Activated gamma-delta T cell treated with anti-CD3 and anti-CD28 coated beads, Interleukin-2, amount 50 U/mL, for 16 hours (primary cell): Measurements from ENCODE around the gene ZMYND12.

Experiments
- DNase-seq: peaks from one replicate; pipeline ENCODE4 v3.0.0-alpha.2; 2020; ENCODE audit warnings: low read depth

Gene ZMYND12

DNA sequence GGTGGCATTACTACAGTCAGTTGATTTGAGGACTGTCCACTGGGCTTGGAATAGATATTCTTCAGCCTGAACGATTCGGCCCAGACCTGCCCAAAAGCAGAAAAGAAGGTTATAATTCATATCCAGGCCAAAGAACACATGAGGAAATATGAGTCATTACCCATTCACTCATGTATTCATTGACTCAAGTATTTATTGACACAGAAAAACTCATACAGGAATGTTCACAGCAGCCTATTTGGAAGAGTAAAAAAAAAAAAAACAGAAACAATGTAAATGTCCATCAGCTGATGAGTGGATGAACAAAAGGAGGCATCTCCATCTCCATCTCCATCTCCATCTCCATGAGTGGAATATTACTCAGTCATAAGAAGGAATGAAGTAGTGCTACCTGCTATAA lies 15.9 kb downstream of the ZMYND12 start:
- no peak for DNase-seq

DNA sequence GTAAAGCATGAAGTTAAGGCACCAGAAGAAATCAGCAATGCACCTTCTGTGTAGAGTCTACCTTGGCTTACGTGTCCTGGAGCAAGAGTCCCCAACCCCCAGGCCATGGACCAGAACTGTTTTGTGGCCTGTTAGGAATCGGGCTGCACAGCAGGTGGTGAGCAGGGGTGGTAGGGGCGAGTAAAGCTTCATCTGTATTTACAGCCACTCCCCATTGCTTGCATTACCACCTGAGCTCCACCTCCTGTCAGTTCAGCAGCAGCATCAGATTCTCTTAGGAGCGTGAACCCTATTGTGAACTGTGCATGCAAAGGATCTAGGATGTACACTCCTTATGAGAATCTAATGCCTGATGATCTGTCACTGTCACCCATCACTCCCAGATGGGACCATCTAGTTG lies 21.5 kb downstream of the ZMYND12 start:
- no peak for DNase-seq

DNA sequence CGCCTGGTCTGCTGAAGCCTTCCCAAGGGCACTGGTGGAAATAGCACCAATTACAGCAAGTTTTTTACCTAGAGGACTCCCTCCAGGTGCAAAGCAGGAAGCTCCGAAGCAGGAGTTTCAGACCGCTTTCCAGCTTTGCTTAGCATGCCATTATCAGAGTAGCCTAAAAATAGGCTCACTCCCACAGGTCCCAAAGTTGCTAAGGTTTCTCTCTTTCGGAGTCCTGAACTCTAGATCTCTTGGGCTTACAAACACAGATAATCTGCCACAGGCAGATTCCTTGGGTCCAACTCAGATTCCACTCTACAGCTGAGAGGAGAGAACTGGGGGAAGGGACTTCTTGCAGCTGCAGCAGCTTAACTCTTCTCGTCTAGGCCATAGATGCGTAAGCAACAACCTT lies 22.5 kb downstream of the ZMYND12 start:
- no peak for DNase-seq

DNA sequence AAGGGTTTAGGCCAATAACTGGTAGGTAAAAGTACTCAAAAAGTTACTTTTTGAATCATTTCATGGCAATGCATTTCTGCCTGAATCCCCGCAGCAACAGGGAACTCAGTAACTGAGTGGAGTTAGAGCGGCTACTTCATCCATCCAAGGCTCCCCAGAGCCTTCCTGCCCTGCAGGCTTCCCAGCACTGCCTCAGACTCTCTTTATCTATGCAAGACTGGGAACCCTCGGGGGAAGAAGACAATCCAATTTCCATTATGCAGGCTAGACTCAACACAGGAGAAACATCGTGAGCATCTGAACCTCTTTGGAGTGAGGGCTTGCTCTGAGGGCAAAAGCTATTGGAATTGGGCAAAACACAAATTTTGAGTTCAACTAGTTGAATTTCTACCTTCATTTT lies 23.1 kb downstream of the ZMYND12 start:
- no peak for DNase-seq

DNA sequence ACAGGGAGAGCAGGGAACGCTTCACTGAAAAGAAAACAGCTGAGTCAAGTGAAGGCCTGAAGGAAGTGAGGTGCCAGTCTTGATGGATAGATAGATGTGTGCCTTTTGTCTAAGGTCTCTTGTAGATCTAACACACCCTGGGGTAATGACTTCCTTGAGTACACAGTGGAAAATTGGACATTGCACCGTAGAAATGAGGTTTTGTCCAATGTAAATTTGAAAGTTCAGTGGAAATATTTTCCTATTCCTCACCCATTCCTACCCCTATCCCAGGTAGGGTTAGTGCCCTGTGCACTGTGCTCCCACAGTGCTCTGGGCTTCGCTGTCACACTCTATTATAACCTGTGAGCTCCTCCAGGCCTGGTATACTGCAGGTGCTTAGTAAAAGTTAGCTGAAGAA lies 24.3 kb downstream of the ZMYND12 start:
- DNase-seq = no peak

DNA sequence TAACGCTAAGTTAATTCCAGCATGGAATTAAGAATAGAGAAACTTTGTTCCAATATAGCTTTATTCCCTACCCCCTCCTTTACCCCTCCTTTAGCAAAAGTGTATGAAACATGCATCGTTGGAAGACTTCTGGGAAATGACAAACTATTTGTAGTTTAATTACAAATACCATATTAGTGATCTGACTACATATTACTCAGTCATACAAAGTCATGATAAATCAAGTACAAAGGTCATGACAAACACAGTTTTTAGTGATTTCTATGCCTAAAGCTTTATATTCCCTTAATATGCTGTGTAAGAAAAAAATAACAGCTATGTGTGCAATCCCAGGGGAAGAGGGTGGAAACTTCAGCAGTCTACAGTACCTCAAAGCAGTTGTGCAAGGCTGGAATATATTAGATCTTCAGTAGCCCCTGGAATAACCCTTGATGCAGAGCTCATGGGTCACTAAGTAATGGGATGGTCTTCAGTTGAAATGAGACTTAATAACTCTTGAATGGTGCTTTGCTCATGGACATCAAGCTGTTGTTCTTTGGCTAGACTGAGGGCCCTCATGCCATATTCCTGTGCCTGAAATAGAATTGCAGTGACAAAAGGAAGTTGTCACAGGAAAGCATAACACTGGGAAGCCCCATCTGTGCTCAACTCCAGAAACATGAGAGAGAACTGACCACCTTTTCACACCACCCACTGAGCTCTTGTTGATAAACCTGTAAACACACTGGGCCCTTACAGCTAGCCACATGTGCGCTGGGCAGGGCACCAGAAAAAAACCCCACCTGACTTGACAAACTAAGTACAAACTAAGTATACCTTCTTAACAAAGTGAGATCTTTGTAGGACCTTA lies 25.3 kb downstream of the ZMYND12 start:
- no peak for DNase-seq

DNA sequence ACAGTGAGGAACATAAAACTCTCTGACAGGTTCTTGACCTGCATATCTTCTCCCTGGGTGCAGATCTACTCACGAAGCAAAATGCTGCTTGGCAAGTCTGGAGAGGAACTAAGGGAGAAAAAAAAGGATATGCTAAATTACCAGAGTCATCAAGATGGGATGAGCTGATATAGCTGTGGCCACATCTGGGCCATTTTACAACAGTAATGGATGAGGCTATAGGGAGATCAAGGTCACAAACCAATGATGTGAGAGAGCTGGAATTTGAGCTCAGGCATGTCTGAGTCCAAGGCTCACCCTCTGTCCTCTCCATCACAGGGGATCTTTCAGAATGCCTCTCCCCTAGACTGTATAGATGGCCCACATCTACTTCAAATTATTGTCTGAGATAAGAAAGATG lies 26.2 kb downstream of the ZMYND12 start:
- no peak for DNase-seq

DNA sequence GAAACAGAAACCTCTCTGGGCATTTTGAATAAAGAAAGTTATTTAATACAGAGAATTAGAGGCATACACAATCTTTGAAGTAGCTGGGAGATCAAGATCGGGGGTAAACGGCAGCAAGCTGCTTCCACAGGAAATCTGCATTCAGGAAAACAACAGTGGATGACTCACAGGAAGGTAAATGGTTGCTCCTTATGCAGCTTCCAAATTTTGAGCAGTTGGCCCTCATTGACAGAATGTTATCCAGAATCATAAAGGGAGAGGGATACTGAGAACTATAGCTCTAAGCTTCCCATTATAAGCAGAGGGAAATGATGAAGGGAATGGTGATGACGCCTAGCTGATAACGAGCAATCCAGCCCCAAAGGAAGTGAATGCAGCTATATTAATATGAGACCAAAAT lies 28.6 kb downstream of the ZMYND12 start:
- DNase-seq = no peak

DNA sequence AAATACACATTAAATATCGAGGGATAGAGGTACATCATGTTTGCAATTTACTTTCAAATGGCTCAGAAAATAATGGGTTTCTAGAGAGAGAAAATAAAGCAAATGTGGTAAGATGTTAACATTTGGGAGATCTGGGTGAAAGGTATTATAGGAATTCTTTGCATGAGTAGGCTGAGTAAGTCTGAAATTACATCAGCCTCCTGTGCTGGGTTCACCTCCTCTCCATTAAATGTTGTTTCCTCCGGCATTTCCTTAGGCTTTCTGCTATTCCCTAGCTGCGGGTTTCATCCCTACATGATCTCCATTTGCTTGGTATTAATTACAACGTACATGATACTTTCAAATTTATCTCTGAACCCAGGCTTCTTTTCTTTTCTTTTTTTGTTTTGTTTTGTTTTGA lies 31.6 kb downstream of the ZMYND12 start:
- DNase-seq = no peak

DNA sequence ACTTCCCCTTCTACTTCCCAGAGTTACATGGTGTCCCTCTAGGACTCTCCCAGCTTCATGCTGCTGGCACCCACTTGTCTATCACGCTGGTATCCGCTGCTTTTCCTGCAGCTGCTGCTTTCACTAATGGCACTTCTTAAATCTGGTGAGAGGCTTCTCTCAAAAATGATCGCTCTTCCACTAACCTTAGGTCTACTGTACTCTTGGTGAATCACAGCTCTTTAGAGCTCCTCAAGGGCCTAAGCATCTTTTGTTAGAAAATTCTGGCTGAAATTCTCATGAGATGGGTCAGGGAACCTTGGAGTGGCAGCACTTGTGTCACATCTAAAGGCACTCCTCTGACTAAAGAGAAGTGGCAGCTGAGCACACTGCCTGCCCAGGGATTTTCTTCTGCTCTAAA lies 32.1 kb downstream of the ZMYND12 start:
- DNase-seq = no peak

DNA sequence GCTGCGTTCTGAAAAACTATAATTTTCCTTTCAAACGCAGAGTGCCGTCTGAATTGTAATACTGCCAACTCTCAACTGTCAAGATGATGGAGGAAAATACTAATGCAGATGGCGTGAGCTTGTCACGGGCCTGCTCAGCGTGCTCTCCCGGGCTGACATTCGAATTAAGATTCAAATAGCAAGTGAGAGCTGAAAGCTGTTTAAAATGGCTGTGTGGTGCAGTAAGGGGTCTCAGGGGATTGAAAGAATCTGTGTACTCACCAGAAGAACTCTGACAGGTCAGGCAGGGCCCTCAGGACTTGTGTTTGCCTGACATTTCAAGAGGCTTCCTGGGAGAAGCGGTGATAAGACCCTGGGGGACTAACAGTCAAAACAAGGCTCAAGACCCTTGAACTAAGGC lies 33.1 kb downstream of the ZMYND12 start:
- no peak for DNase-seq

DNA sequence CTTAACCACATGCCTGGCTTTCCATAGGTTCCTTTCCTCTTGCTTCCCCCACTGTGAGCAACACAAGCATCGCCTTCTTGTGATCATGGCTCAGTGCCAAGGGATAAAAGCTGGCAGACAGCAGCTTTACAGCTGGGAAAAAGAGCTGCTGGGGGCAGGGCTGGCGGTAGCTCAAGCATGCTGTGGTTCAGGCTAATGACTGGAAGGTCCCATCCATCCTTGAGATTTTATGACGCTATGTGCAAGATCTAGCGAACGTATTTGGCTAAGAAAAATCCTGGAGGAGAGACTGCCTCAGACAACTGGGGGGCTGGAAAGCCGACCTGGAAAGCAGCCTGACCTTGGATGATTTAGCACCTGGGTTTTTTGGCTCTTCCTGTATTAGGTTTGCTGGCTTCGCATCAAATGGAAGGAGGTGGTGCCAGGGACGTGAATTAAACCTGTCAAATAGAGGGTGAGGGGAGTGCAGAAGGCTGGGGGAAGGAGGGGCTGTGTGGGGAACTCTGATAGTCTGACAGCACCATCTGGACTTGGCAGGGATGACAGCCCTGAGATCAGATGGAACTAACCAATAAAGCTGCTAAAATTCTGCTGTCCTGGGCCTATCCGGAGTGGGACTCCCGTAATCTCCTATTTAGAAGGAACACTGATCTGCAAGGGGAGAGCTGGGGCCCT lies 34.8 kb downstream of the ZMYND12 start:
- DNase-seq = no peak

DNA sequence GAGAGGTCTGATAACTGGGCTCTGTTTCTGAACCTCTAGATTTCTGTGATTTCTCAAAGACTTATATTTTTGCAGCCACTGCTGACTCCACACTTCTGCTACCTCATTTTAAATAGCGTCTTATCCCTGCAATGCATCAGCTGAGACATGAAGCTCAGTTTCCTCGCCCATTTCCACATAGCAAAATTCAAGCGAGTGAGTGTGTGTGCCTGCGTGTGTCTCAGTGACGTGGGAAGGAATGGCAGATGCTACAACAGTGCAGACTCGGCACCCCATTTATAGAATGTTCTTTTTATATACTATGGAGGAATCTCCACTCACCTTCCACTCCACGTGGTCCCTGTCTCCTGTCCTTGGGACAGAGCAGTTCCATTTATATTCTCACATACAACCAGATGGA lies 35.7 kb downstream of the ZMYND12 start:
- DNase-seq = no peak

DNA sequence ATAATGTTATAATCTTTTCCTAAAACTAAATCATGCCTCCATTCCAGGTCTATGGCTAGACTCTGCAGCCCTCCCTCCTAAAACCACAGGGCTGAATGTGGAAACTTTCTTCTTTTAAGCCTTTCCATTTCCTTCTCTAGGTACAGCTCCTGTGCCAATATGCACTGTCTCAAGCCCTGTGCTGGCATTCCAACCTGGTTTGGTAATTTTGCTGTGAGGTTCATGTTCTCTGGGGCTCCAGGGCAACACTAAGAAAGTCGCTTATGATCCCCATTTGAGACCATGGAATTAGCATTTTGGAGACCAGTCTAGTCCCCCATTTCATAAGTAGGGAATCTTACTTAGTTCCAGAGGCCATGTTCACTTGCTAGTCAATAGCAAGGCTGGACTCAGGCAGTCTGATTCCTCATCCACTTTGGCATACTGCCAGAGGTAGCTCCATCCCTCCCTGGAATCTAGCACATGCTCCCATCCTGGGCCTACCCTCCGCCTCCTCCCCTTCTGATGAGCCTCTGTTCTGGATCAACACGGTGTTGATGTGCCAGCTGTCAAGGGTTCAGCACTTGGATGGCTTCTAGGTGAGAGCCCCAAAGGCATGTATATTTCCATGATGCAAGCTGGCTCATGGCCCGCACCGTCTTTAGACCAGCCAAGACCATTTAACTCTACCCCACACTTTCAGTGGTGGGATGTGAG lies 36.5 kb downstream of the ZMYND12 start:
- DNase-seq = no peak

DNA sequence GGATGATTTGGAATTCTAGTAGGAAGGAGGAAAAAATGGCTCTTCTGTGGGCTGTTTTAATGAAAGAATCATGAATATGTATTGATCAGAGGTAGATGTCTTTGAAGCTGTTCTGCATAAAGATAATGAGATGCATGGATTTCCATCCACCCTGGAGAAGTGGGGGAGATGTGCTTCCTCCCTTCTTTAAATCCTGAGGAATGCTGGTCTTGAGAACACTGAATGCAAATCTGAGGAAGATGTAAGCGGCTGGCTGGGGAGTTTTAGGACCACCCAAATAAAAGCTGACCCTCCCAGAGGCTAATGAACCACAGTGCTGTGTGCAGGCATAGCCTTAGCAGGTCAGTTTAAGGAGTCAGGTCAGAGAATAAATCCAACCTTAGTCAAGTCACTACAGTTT lies 37.3 kb downstream of the ZMYND12 start:
- no peak for DNase-seq

DNA sequence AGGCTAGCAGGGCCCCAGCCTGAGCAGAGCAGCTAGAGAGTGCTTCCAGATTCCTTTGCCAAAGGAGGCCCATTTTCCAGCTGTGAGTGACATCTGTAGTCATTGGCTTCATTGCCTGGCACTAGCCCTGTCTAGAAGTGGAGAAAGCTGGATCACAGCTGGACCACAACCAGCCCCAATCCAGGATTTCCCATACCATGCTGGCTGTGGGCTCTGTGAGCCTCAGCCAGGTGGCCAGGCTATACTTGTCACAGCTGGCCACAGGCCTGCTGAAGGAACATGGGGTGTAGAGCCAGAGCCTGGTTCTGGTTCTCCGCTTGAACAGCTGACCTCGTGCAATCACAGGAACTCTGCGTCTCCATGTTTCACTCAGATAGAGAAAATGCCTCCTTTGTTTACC lies 38.7 kb downstream of the ZMYND12 start:
- DNase-seq = no peak

DNA sequence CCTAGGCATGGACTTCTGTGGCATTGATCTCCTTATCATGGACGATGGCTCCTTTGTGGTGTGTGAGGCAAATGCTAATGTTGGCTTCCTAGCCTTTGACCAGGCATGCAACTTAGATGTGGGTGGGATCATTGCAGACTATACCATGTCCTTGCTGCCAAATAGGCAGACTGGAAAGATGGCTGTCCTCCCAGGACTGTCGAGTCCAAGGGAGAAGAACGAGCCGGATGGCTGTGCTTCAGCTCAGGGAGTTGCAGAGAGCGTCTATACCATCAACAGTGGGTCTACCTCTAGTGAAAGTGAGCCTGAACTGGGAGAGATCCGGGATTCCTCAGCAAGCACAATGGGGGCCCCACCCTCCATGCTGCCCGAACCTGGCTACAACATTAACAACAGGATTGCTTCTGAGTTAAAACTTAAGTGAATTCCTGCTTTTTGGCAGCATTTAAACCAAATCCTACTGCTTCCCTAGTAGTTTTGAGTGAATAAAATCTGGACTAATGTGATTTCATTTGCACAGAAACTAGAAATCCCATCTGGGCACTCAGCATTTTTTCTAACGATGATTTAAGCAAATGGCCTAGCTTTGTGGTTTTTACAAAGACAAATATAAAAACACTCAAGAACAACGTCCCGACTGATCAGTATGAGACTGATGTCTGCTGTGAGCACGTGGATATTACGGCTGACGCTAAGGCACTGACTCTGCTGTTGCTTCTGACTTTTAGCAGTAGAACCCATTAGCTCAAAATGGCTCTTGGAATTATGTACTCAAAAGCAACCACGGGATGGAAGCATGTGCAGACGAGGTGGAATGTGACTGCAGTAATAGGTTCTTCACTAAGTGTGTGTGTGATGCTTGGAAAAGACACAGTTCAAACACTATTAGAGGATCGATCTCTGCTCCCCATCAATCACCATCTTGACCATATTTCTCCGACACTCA lies 41.0 kb downstream of the ZMYND12 start:
- DNase-seq = no peak

DNA sequence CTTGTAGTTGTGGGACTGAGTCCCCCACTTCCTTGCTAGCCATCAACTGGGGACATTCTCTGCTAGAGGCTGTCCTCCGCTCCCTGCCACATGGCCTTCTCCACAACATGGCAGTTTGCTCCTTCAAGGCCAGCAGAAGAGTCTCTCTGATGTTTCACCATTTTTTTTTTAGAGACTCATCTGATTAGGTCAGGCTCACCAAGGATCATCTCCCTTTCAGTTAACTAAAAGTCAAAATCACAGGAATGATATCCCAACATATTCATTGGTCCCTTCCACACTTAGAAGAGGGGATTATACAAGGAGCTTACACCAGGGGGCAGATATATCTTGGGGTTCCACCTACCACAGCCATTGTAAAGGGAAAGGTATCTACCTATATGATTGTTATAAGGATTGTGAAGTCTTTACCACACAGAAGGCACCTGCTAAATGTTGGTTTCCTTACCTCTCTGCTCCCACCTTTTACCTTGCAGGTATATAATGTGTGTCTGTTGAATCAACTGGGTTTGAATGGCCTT lies 51.9 kb downstream of the ZMYND12 start:
- no peak for DNase-seq

DNA sequence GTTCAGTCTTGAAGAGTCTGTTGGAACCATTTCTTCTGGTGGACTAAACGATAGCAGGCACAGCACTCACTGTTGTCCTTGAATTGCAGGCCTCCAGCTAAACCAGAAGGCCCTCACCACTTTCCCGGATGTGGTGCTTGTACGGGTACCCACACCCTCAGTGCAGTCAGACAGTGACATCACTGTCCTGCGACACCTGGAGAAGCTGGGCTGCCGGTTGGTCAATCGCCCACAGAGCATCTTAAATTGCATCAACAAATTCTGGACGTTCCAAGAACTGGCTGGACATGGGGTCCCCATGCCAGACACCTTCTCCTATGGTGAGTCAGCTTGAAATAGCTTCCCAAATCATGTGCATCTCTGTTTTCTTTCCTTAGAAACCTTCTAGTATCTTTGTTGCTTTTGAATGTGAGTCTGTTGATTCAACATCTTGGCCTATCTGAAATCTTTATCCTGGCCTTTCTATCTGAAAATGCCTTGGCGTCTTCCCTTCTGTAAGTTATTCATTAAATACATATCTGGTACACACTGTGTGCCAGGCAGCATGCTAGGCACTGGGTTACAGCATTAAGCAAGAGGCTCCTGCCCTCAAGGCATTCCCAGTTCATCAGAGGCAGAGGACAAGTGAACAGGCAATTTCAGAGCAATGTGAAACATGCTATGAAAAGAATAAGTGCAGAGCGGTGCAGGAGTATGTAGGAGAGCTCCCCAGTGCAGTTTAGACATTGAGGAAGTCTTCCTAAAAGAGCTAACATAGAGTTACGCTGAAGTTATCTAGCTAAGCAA lies 56.3 kb downstream of the ZMYND12 start:
- DNase-seq = no peak

DNA sequence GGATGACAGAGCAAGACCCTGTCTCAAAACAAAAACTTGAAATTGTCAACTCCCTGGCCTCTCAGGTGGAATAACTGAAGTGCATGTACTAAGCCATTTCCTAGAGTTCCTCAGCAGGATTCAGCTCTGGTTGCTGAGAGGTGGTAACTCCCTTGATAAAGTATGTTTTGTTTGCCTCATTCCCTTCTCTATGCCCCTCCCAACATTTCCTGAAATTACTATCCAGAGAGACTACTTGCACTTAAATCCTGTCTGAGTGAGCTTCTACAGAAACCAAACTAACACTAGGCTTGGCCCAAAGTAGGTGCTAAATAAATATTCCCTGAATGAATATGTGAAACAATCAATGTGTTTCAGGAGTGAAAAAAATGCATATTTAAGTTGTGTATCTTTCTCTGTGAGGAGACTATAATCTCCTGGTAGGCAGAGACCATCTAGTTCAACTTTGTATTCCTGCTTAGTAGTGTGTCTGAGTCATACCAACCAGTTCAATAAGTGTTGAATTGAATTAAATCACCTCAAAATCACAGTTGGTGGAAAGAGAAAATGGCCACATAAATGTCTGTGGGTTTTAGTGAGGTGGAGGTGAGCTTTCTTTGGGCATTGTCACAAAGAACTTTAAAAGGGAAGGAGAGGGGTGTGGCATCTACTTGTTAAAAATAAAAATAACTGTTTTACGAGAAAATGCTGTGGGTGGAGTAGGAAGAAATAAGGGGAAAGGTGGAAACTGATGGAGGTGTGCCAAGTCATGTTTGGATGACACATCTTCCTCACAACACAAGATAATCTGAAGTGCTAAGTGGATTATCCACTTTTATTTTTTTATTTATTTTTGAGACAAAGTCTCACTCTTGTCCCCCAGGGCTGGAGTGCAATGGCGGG lies 62.6 kb downstream of the ZMYND12 start:
- DNase-seq = no peak
